Activated naive CD4-positive, alpha-beta T cell treated with anti-CD3 and anti-CD28 coated beads, Interleukin-2, amount 50 U/mL, for 24 hours (primary cell): ENCODE results near the gene NUDT4.
"Not testable (repeated sequence)": the region's sequence is repeated elsewhere in the genome, so short reads cannot be mapped to it uniquely, and the experiment has no call there.

Experiments used
- H3K27ac Mint-ChIP-seq: one replicate; pipeline ENCODE4 v1.8.0; 2021; ENCODE audit warnings: mild to moderate bottlenecking, mixed read lengths
- H3K27me3 Mint-ChIP-seq: one replicate; pipeline ENCODE4 v1.8.0; 2021; ENCODE audit warnings: mixed read lengths
- H3K36me3 Mint-ChIP-seq: one replicate; pipeline ENCODE4 v1.8.0; 2021; ENCODE audit warnings: mixed read lengths
- H3K4me1 Mint-ChIP-seq: one replicate; pipeline ENCODE4 v1.8.0; 2021; ENCODE audit warnings: mixed read lengths
- H3K4me3 Mint-ChIP-seq: one replicate; pipeline ENCODE4 v1.8.0; 2021; ENCODE audit warnings: mild to moderate bottlenecking, mixed read lengths
- H3K9me3 Mint-ChIP-seq: one replicate; pipeline ENCODE4 v1.8.0; 2021; ENCODE audit warnings: mixed read lengths

NUDT4 gene

GRCh38 chr12:93379326-93379980 lies 1.7 kb downstream of the NUDT4 start:
- Mint-ChIP-seq H3K27ac (peak overlapping the region; percentile 100), H3K9me3 (no peaks in the 10 kb centered on the region), H3K4me1 (peaks cover 50% of the 10 kb centered on the region)

GRCh38 chr12:93379981-93380361 lies 2.2 kb downstream of the NUDT4 start:
- H3K4me1 Mint-ChIP-seq: peaks cover 52% of the 10 kb centered on the region
- H3K27ac Mint-ChIP-seq: peak overlapping the region; percentile 100
- H3K36me3 Mint-ChIP-seq: peaks cover 13% of the 10 kb centered on the region
- H3K27me3 Mint-ChIP-seq: no peaks in the 10 kb centered on the region
- peak overlapping the region; percentile 100 for H3K4me3 Mint-ChIP-seq
- no peaks in the 10 kb centered on the region for H3K9me3 Mint-ChIP-seq

More at GRCh38 chr12:93379326-93379980, 1.7 kb downstream of the NUDT4 start:
- Mint-ChIP-seq H3K27me3 (no peaks in the 10 kb centered on the region), H3K36me3 (peaks cover 13% of the 10 kb centered on the region), H3K4me3 (peak overlapping the region; percentile 100)

GRCh38 chr12:93380480-93381121 lies 2.9 kb downstream of the NUDT4 start:
- Mint-ChIP-seq H3K4me1 (peaks cover 59% of the 10 kb centered on the region), H3K27ac (peak overlapping the region; percentile 100), H3K9me3 (no peaks in the 10 kb centered on the region), H3K27me3 (no peaks in the 10 kb centered on the region), H3K36me3 (peaks cover 13% of the 10 kb centered on the region), H3K4me3 (peak overlapping the region; percentile 100)

- Mint-ChIP-seq H3K9me3 (no peaks in the 10 kb centered on the region), H3K36me3 (peaks cover 13% of the 10 kb centered on the region), H3K27ac (peak overlapping the region; percentile 82), H3K4me1 (peaks cover 60% of the 10 kb centered on the region), H3K27me3 (no peaks in the 10 kb centered on the region), H3K4me3 (peak overlapping the region; percentile 100)
Measured at GRCh38 chr12:93381161-93381975, 3.6 kb downstream of the NUDT4 start.

- Mint-ChIP-seq H3K4me3 (peak overlapping the region; percentile 100), H3K4me1 (peaks cover 55% of the 10 kb centered on the region), H3K36me3 (peaks cover 13% of the 10 kb centered on the region)
- H3K27ac Mint-ChIP-seq, H3K27me3 Mint-ChIP-seq, H3K9me3 Mint-ChIP-seq: not testable (repeated sequence)
Measured at GRCh38 chr12:93381976-93382437, 4.3 kb downstream of the NUDT4 start.

GRCh38 chr12:93387780-93388179 lies 10.1 kb downstream of the NUDT4 start:
- Mint-ChIP-seq H3K9me3 (no peaks in the 10 kb centered on the region), H3K4me1 (peaks cover 61% of the 10 kb centered on the region), H3K4me3 (peak overlapping the region; percentile 42), H3K36me3 (peaks cover 7% of the 10 kb centered on the region), H3K27me3 (no peaks in the 10 kb centered on the region), H3K27ac (peak overlapping the region; percentile 55)

- H3K27ac Mint-ChIP-seq: no peak overlapping the region
- no peak overlapping the region for H3K4me3 Mint-ChIP-seq
- peaks cover 51% of the 10 kb centered on the region for H3K4me1 Mint-ChIP-seq
- H3K9me3 Mint-ChIP-seq: no peaks in the 10 kb centered on the region
- no peaks in the 10 kb centered on the region for H3K27me3 Mint-ChIP-seq
- H3K36me3 Mint-ChIP-seq: peaks cover 7% of the 10 kb centered on the region
Measured at GRCh38 chr12:93390031-93390430, 12.3 kb downstream of the NUDT4 start.

- H3K36me3 Mint-ChIP-seq: peaks cover 7% of the 10 kb centered on the region
- H3K4me1 Mint-ChIP-seq: peaks cover 44% of the 10 kb centered on the region
- no peaks in the 10 kb centered on the region for H3K27me3 Mint-ChIP-seq
- no peak overlapping the region for H3K27ac Mint-ChIP-seq
- H3K9me3 Mint-ChIP-seq: no peaks in the 10 kb centered on the region
- no peak overlapping the region for H3K4me3 Mint-ChIP-seq
Measured at GRCh38 chr12:93390549-93391297, 13.0 kb downstream of the NUDT4 start.

- no peak overlapping the region for H3K4me3 Mint-ChIP-seq
- peaks cover 1% of the 10 kb centered on the region for H3K36me3 Mint-ChIP-seq
- H3K4me1 Mint-ChIP-seq: peaks cover 29% of the 10 kb centered on the region
- no peak overlapping the region for H3K27ac Mint-ChIP-seq
- H3K9me3 Mint-ChIP-seq: no peaks in the 10 kb centered on the region
- H3K27me3 Mint-ChIP-seq: no peaks in the 10 kb centered on the region
Measured at GRCh38 chr12:93393425-93393824, 15.7 kb downstream of the NUDT4 start.

- no peak overlapping the region for H3K4me3 Mint-ChIP-seq
- no peaks in the 10 kb centered on the region for H3K27me3 Mint-ChIP-seq
- H3K4me1 Mint-ChIP-seq: peaks cover 7% of the 10 kb centered on the region
- H3K36me3 Mint-ChIP-seq: peaks cover 2% of the 10 kb centered on the region
- no peak overlapping the region for H3K27ac Mint-ChIP-seq
- H3K9me3 Mint-ChIP-seq: no peaks in the 10 kb centered on the region
Measured at GRCh38 chr12:93397412-93397811, 19.7 kb downstream of the NUDT4 start.

- not testable (repeated sequence) for H3K27ac Mint-ChIP-seq, H3K4me3 Mint-ChIP-seq, H3K9me3 Mint-ChIP-seq, H3K4me1 Mint-ChIP-seq, H3K27me3 Mint-ChIP-seq, H3K36me3 Mint-ChIP-seq
Measured at GRCh38 chr12:93399183-93399863, 21.6 kb downstream of the NUDT4 start.

- H3K27me3 Mint-ChIP-seq: no peaks in the 10 kb centered on the region
- peaks cover 12% of the 10 kb centered on the region for H3K36me3 Mint-ChIP-seq
- no peak overlapping the region for H3K4me3 Mint-ChIP-seq
- peaks cover 20% of the 10 kb centered on the region for H3K4me1 Mint-ChIP-seq
- H3K27ac Mint-ChIP-seq: no peak overlapping the region
- H3K9me3 Mint-ChIP-seq: no peaks in the 10 kb centered on the region
Measured at GRCh38 chr12:93402333-93403311, 24.9 kb downstream of the NUDT4 start.

GRCh38 chr12:93403988-93404803 lies 26.5 kb downstream of the NUDT4 start:
- H3K27ac Mint-ChIP-seq: peak overlapping the region; percentile 51
- no peaks in the 10 kb centered on the region for H3K27me3 Mint-ChIP-seq
- H3K4me3 Mint-ChIP-seq: no peak overlapping the region
- H3K36me3 Mint-ChIP-seq: peaks cover 10% of the 10 kb centered on the region
- peaks cover 33% of the 10 kb centered on the region for H3K4me1 Mint-ChIP-seq
- H3K9me3 Mint-ChIP-seq: no peaks in the 10 kb centered on the region
